Ovary (tissue), 9 donors: ENCODE results near the gene EFNA1. TPM values are rescaled to one million over a fixed set of nuclear protein-coding genes. Genes with fewer than 3 reads are reported as not detected.
"Not testable (repeated sequence)": the region's sequence is repeated elsewhere in the genome, so short reads cannot be mapped to it uniquely, and the experiment has no call there.

ENCODE experiments used
- DNase-seq, 5 donors: peaks; one replicate each; pipeline ENCODE4 v3.0.0-alpha.2; 2019 to 2020
- H3K27ac ChIP-seq, 2 donors: fragments of 200-600 bp; one replicate each; pipeline versions ENCODE4 v1.5.1 to v1.8.0; 2019 to 2022
- H3K27me3 ChIP-seq: fragments of 200-600 bp; one replicate; pipeline ENCODE4 v1.8.0; 2022
- H3K36me3 ChIP-seq: fragments of 200-600 bp; sonication (generic); one replicate; pipeline ENCODE4 v1.5.1; 2019
- H3K4me1 ChIP-seq: one replicate; pipeline ENCODE4 v1.8.1; 2013; ENCODE audit warnings: mild to moderate bottlenecking, moderate library complexity; ENCODE audit not compliant: insufficient read depth
- H3K4me3 ChIP-seq: fragments of 200-600 bp; sonication (generic); one replicate; pipeline ENCODE4 v1.5.1; 2017
- H3K9me3 ChIP-seq, 2 donors: fragments of 200-600 bp in 1 of 2; sonication (generic) in 1 of 2; one replicate each; pipeline versions ENCODE4 v1.5.1 to v1.8.1; 2013 to 2019; ENCODE audit warnings: mild to moderate bottlenecking in 1 of 2, moderate library complexity in 1 of 2
- CTCF ChIP-seq, 3 donors: fragments of 450-650 bp in 2 of 3; fragments of 200-600 bp in 1 of 3; IDR thresholded peaks; one replicate each; pipeline versions ENCODE4 v1.5.1 to v1.8.0; 2016 to 2022; ENCODE audit warnings: antibody characterized with exemption in 3 of 3, mild to moderate bottlenecking in 1 of 3
- EP300 ChIP-seq: sonication (generic); formaldehyde crosslinking; IDR thresholded peaks from one replicate; pipeline ENCODE4 v1.6.1; 2017; ENCODE audit warnings: antibody characterized with exemption
- POLR2A ChIP-seq: fragments of 450-650 bp; IDR thresholded peaks from one replicate; pipeline ENCODE4 v1.6.1; 2017; ENCODE audit warnings: antibody characterized with exemption, mild to moderate bottlenecking, moderate library complexity
- WGBS, 3 donors: extraction: QIAGEN DNeasy Blood & Tissue Kit in 1 of 3; methylation state at CpG; one replicate each; pipeline versions ENCODE4 v1.1.5 to v1.1.7; 2013 to 2017; 5-methylcytosine and 5-hydroxymethylcytosine counted together
- intact Hi-C, 4 donors: fragments of 100-400 bp; cut with DNase I; formaldehyde crosslinking; loops; one replicate each; pipeline versions ENCODE4 v1.11.0 to v1.15.1; 2022 to 2023
- polyA plus RNA-seq, 2 donors: library from polyadenylated mRNA; stranded (reverse); fragments of 200-250 nt in 1 of 2; fragments of 350-450 nt in 1 of 2; fragmentation: Illumina TruSeq in 1 of 2; extraction: RNeasy Lipid Tissue Mini Kit (QIAGEN cat#74804) in 1 of 2; gene quantifications; one replicate each; pipeline ENCODE4 v1.2.3, GENCODE V29; 2013 to 2014
- total RNA-seq, 7 donors: library from RNA; depleted of rRNA in 2 of 7; stranded (reverse); fragments of >200 nt in 2 of 7; fragmentation: NEBNext Ultra II Directional in 3 of 7; extraction: Animal tissue kit (Norgen Biotek cat#: 25700) in 3 of 7; gene quantifications; one replicate each; pipeline versions ENCODE4 v1.1.0 to v1.2.4, GENCODE V29; 2016 to 2023
- donor health status: DM: no; HTN: no; CAD: no; lungs with moderate emphysema.
- donor health status: DM: no; HTN: no; CAD: no.
- donor health status: Bipolar disorder and iron deficiency.
- donor health status: DM: yes; HTN: yes; CAD: no.
- donor health status: DM: no; HTN: no; CAD: no.
- donor health status: DM: yes; HTN: yes; CAD: no.

The EFNA1 gene
- total and polyA plus RNA-seq, 9 donors, result 12.1 to 51.6 (median 18.6) TPM

DNA sequence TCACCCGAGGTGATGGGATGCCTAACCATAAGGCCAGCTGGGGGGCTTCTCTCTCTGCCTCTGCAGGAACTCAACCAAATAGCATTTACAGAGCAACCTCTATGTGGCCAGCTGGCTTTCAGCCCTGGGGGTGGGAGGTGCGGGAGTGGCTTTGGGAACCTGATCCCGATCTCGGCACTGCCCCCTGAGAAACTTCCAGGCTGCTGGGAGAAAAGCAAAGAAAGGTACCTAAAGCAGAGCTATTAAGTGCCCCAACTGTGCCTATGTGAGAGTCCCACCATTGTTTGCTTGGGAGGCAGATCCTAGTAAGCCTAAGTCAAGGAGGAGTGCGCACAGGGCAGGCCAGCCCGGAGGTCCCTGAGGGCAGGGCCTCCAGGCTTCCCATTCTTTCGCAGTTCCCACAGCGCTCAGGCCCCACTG lies 38.4 kb downstream of the EFNA1 start:
- no peak for DNase-seq
- Histone ChIP-seq H3K4me1 (peaks cover 7% of the 10 kb centered on the region), H3K36me3 (no peaks in the 10 kb centered on the region), H3K9me3 (no peaks in the 10 kb centered on the region), H3K27me3 (no peaks in the 10 kb centered on the region), H3K4me3 (no peak overlapping the region), H3K27ac (peak overlapping the region in 1 of 2 donors; percentile 26)
- TF ChIP-seq EP300, result no peak
- no peak for TF ChIP-seq POLR2A
- no peak for TF ChIP-seq CTCF (IDR thresholded peaks at IDR 0.05)
- intact Hi-C loops, result loop anchor here in 1 of 4 donors (5.0 kb wide), 1 partner anchor 74 kb away; no protein-coding TSS in a partner anchor
- WGBS, 3 donors, result 54 to 72% (median 63%) methylated on average over 8 of the region's 8 CpGs

GRCh38 chr1:155166471-155167165 lies 38.9 kb downstream of the EFNA1 start:
- peaks cover 7% of the 10 kb centered on the region for H3K4me1 ChIP-seq
- H3K27ac ChIP-seq, result peak overlapping the region; percentile 20 to 31
- H3K27me3 ChIP-seq, result no peaks in the 10 kb centered on the region
- no peaks in the 10 kb centered on the region for H3K9me3 ChIP-seq
- 5 to 9% (median 8%) methylated on average over 26 to 27 of the region's 27 CpGs for WGBS, 3 donors
- H3K36me3 ChIP-seq, result no peaks in the 10 kb centered on the region
- intact Hi-C loops, result loop anchor here in 1 of 4 donors (5.0 kb wide), 1 partner anchor 74 kb away; no protein-coding TSS in a partner anchor
- DNase-seq, result peak; percentile 58 to 71 (median 68)
- H3K4me3 ChIP-seq, result no peak overlapping the region
- TF ChIP-seq EP300, result no peak
- TF ChIP-seq POLR2A, result no peak
- TF ChIP-seq CTCF (IDR thresholded peaks at IDR 0.05), result no peak

GRCh38 chr1:155167166-155168104 lies 39.8 kb downstream of the EFNA1 start:
- H3K27ac ChIP-seq, result peak overlapping the region; percentile 20 to 31
- TF ChIP-seq CTCF (IDR thresholded peaks at IDR 0.05) (peak; percentile 40 to 93 (median 76)), EP300 (no peak)
- 5 to 8% (median 7%) methylated on average over 25 to 28 of the region's 28 CpGs for WGBS, 3 donors
- DNase-seq, result peak; percentile 77 to 90 (median 84)
- H3K9me3 ChIP-seq, result no peaks in the 10 kb centered on the region
- peaks cover 7% of the 10 kb centered on the region for H3K4me1 ChIP-seq
- intact Hi-C loops, result loop anchor here (2.0 to 5.0 kb wide), 3 partner anchors 75 to 77 kb away; no protein-coding TSS in a partner anchor
- no peaks in the 10 kb centered on the region for H3K36me3 ChIP-seq
- no peak overlapping the region for H3K4me3 ChIP-seq
- no peaks in the 10 kb centered on the region for H3K27me3 ChIP-seq

- not testable (repeated sequence) for H3K4me1 ChIP-seq, H3K9me3 ChIP-seq, DNase-seq, H3K27me3 ChIP-seq, H3K4me3 ChIP-seq, H3K36me3 ChIP-seq, H3K27ac ChIP-seq
- intact Hi-C loops, result loop anchor here (2.0 to 5.0 kb wide), 3 partner anchors 75 to 77 kb away; no protein-coding TSS in a partner anchor
- WGBS, 3 donors, result 33 to 44% (median 43%) methylated on average over 4 of the region's 4 CpGs
These were observed 40.4 kb downstream of the EFNA1 start for GRCh38 chr1:155168105-155168445.
